Ishikawa (cell line): Measurements from ENCODE around the gene LENEP.

Experiments
- CEBPB ChIP-seq: IDR thresholded peaks from 2 replicates; pipeline ENCODE4 v1.6.1; 2012
- CREB1 ChIP-seq: IDR thresholded peaks from 2 replicates; pipeline ENCODE4 v1.6.1; 2012; ENCODE audit warnings: low read depth
- EGR1 ChIP-seq: IDR thresholded peaks from 2 replicates; pipeline ENCODE4 v1.6.1; 2012
- EP300 ChIP-seq: IDR thresholded peaks from 2 replicates; pipeline ENCODE4 v1.6.1; 2012; ENCODE audit warnings: borderline replicate concordance
- FOXM1 ChIP-seq: IDR thresholded peaks from 2 replicates; pipeline ENCODE4 v1.6.1; 2012; ENCODE audit warnings: low read depth, borderline replicate concordance
- MAX ChIP-seq: IDR thresholded peaks from 2 replicates; pipeline ENCODE4 v1.6.1; 2012
- NFIC ChIP-seq: IDR thresholded peaks from 2 replicates; pipeline ENCODE4 v1.6.1; 2012
- RAD21 ChIP-seq: IDR thresholded peaks from 2 replicates; pipeline ENCODE4 v1.6.1; 2012; ENCODE audit warnings: low read depth
- REST ChIP-seq: IDR thresholded peaks from 2 replicates; pipeline ENCODE4 v1.6.1; 2012; ENCODE audit warnings: low read depth, mild to moderate bottlenecking
- TAF1 ChIP-seq: IDR thresholded peaks from 2 replicates; pipeline ENCODE4 v1.6.1; 2012; ENCODE audit warnings: low read depth, mild to moderate bottlenecking
- TCF12 ChIP-seq: IDR thresholded peaks from 2 replicates; pipeline ENCODE4 v1.6.1; 2012; ENCODE audit warnings: low read depth
- TEAD4 ChIP-seq: IDR thresholded peaks from 2 replicates; pipeline ENCODE4 v1.6.1; 2012
- YY1 ChIP-seq: IDR thresholded peaks from 2 replicates; pipeline ENCODE4 v1.6.1; 2012; ENCODE audit warnings: low read depth
- ZBTB7A ChIP-seq: IDR thresholded peaks from 2 replicates; pipeline ENCODE4 v1.6.1; 2012; ENCODE audit warnings: low read depth
- TF ChIP-seq, protein P1 (sequence below): IDR thresholded peaks from 2 replicates; pipeline ENCODE4 v1.6.1; 2012

Gene LENEP

DNA sequence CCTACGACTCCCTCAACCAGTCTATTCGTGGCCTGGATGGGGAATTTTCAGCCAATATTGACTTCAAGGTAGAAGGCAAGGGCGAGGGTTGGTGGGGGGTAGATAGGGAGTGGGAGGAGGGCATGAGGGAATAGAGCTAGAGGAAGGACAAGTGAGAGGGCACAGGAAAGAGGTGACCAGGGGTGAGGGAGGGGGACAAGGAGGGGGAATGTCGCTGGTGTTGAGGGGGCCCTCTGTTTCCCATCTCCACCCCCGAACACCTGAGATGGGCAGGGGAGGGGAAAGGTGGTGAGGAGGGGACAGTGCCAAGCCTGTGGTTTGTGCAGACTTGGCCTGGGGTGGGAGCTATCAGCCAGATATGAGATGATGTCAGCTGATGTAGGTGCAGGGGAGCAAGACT lies 49.4 kb downstream of the LENEP start:
- TF ChIP-seq EGR1: no peak
- TF ChIP-seq, protein P1, sequence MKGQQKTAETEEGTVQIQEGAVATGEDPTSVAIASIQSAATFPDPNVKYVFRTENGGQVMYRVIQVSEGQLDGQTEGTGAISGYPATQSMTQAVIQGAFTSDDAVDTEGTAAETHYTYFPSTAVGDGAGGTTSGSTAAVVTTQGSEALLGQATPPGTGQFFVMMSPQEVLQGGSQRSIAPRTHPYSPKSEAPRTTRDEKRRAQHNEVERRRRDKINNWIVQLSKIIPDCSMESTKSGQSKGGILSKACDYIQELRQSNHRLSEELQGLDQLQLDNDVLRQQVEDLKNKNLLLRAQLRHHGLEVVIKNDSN: no peak
- no peak for TF ChIP-seq TCF12
- TF ChIP-seq CEBPB: no peak
- TF ChIP-seq ZBTB7A: no peak
- no peak for TF ChIP-seq YY1
- no peak for TF ChIP-seq MAX
- TF ChIP-seq REST: no peak
- TF ChIP-seq CREB1: no peak
- TF ChIP-seq FOXM1: no peak
- no peak for TF ChIP-seq TAF1
- TF ChIP-seq TEAD4: no peak
- TF ChIP-seq NFIC: no peak
- no peak for TF ChIP-seq RAD21
- TF ChIP-seq EP300: no peak

DNA sequence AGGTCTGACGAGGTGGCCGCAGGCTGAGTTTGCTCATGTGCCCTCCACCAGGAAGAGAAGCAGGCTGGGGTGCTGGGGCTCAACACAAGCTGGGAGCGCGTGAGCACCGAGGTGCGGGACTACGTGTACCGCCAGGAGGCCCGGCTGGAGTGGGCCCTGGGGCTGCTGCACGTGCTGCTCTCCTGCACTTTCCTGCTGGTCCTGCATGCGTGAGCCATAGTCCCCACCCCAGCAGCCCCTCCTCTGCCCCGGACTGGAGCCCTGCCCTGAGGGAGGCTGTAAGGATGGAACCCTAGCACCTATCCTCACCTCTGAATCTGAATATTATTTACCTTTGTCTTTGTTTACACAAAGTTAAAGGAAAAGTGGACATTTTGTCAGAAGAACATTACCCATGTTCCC lies 49.9 kb downstream of the LENEP start:
- TF ChIP-seq YY1 (no peak), EGR1 (no peak), FOXM1 (no peak), NFIC (no peak), ZBTB7A (no peak), TEAD4 (no peak), TCF12 (no peak), MAX (no peak), TAF1 (no peak), CREB1 (no peak), CEBPB (no peak), EP300 (no peak), REST (no peak), RAD21 (no peak)
- TF ChIP-seq, protein P1: no peak

- TF ChIP-seq CEBPB (no peak), TEAD4 (no peak), FOXM1 (no peak), NFIC (no peak), RAD21 (no peak), REST (no peak), YY1 (no peak), EP300 (no peak), TCF12 (no peak), EGR1 (no peak), TAF1 (no peak), ZBTB7A (no peak)
- TF ChIP-seq, protein P1: no peak
These were observed 50.4 kb downstream of the LENEP start for GRCh38 chr1:155043793-155044192.
